K562 (cell line): Measurements from ENCODE around the gene GOLGA6L6.
"Not testable (repeated sequence)": the region's sequence is repeated elsewhere in the genome, so short reads cannot be mapped to it uniquely, and the experiment has no call there.

ENCODE experiments used
- ATF7 ChIP-seq: fragments of 450-650 bp; IDR thresholded peaks from 2 replicates; pipeline ENCODE4 v1.7.1; 2014; ENCODE audit warnings: mild to moderate bottlenecking, moderate library complexity
- CTCF ChIP-seq, 3 experiments: IDR thresholded peaks in 2 of 3; conservative IDR thresholded peaks in 1 of 3; 2 replicates each; pipeline ENCODE4 v1.5.1; 2011 to 2012; ENCODE audit warnings: low read length in 3 of 3, mild to moderate bottlenecking in 3 of 3, control low read depth in 2 of 3, improper control_type of control experiment in 1 of 3, inconsistent platforms in 1 of 3, low read depth in 1 of 3, mixed read lengths in 1 of 3, moderate library complexity in 1 of 3; ENCODE audit not compliant: insufficient read depth in 2 of 3
- EWSR1 ChIP-seq: fragments of 450-650 bp; IDR thresholded peaks from 2 replicates; pipeline ENCODE4 v1.6.1; 2018; ENCODE audit warnings: borderline replicate concordance, mild to moderate bottlenecking, low read depth, moderate library complexity; ENCODE audit not compliant: partially characterized antibody
- GATAD2B ChIP-seq: fragments of 450-650 bp; IDR thresholded peaks from 2 replicates; pipeline ENCODE4 v1.6.1; 2017; ENCODE audit warnings: mild to moderate bottlenecking, borderline replicate concordance
- HMGXB4 ChIP-seq: sonication (generic); formaldehyde crosslinking; IDR thresholded peaks from 2 replicates; pipeline ENCODE4 v1.8.1; 2023; ENCODE audit warnings: mild to moderate bottlenecking, missing genetic modification reagents
- JUN ChIP-seq, 2 experiments: sonication (generic) in 1 of 2; formaldehyde crosslinking in 1 of 2; IDR thresholded peaks; 2 replicates each; pipeline versions ENCODE4 v1.6.1 to v1.8.0; 2012 to 2022; ENCODE audit warnings: borderline replicate concordance in 2 of 2, mild to moderate bottlenecking in 2 of 2, improper control_type of control experiment in 1 of 2, low read depth in 1 of 2, low read length in 1 of 2, missing genetic modification reagents in 1 of 2
- MLLT1 ChIP-seq, 2 experiments: fragments of 450-650 bp; IDR thresholded peaks; 2 replicates each; pipeline ENCODE4 v1.6.1; 2016
- NEUROD1 ChIP-seq: fragments of 150-350 bp; IDR thresholded peaks from 2 replicates; pipeline ENCODE4 v1.6.1; 2014; ENCODE audit warnings: borderline replicate concordance, low read length, low read depth; ENCODE audit not compliant: partially characterized antibody
- NFXL1 ChIP-seq: fragments of 450-650 bp; formaldehyde crosslinking; IDR thresholded peaks from 2 replicates; pipeline ENCODE4 v1.4.0; 2021; ENCODE audit warnings: mild to moderate bottlenecking
- PML ChIP-seq: IDR thresholded peaks from 2 replicates; pipeline ENCODE4 v1.6.1; 2012; ENCODE audit warnings: low read length, inconsistent platforms
- ZNF444 ChIP-seq: fragments of 250-450 bp; sonication (Bioruptor Pico); IDR thresholded peaks from 2 replicates; pipeline ENCODE4 v1.4.0; 2020; ENCODE audit warnings: mild to moderate bottlenecking, moderate library complexity
- ZNF589 ChIP-seq: fragments of 200-800 bp; sonication (Bioruptor generic); IDR thresholded peaks from 2 replicates; pipeline ENCODE4 v1.6.1; 2016; ENCODE audit warnings: low read depth, missing genetic modification characterization, missing compliant biosample characterization

- not testable (repeated sequence) for TF ChIP-seq CTCF (IDR thresholded peaks at IDR 0.05 in 2 of 3, conservative IDR thresholded peaks at IDR 0.05 in 1 of 3; ENCODE audit: insufficient read depth in 2 of 3, low read depth in 1 of 3, low read length in 3 of 3); ATF7; MLLT1 (IDR thresholded peaks at IDR 0.05); EWSR1; HMGXB4 (CRISPR knock-in tag); NFXL1; PML; NEUROD1; GATAD2B; ZNF589 (CRISPR knock-in tag); JUN (IDR thresholded peaks at IDR 0.05; ENCODE audit: borderline replicate concordance, low read depth, low read length); JUN (CRISPR knock-in tag; IDR thresholded peaks at IDR 0.05; ENCODE audit: borderline replicate concordance); ZNF444 (CRISPR knock-in tag)
Observed at GRCh38 chr15:20582109-20582725, 40.6 kb upstream of the GOLGA6L6 start.
